COLO829 (cell line): ENCODE data around the gene ADA.
A peak's percentile ranks its signal among the peaks of the same experiment; 100 is the strongest.

Experiments used
- DNase-seq: peaks from one replicate; pipeline ENCODE4 v3.0.0; 2012; ENCODE audit warnings: low spot score

ADA gene

GRCh38 chr20:44624152-44624551, 27.3 kb downstream of the ADA start:
- no peak for DNase-seq

GRCh38 chr20:44622501-44623270, 28.8 kb downstream of the ADA start:
- no peak for DNase-seq

DNA sequence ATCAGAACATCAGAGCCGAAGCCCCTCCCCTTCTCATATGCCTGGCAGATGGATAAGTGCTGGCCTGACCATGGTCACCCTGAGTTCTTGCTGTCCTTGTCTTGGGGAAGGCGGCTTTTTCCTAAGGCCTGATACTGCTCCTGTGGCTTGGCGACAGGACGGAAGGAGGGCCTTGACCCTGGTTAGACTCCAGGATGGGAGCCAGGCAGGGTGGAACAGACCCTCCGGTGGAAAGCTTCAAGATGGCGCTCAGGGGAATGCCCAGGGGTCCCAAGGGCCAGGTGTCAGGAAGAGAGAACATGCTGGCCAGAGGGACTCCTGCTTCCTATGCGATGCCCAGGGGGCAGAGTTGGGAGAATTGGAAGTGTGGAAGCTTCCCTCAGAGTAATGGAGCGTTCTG, 29.6 kb downstream of the ADA start:
- no peak for DNase-seq

DNA sequence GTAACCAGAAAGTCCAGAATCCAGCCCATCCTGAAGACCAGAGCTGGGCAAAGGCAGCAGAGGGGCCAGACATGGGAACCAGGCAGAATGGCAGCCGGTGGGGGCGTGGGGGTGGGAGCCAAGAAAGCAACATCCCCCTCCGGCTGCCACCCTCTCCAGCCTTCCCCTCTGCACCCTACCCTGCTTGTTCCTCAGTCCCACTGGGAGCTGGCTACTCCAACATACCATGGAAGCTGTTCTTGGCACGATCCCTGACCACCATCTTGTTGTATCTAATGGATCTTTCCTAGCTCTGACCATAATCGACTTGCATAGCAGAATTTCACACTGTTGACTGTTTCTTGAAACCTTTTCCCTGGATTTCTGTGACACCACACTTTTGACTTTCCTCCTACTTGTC, 30.2 kb downstream of the ADA start:
- DNase-seq = no peak

DNA sequence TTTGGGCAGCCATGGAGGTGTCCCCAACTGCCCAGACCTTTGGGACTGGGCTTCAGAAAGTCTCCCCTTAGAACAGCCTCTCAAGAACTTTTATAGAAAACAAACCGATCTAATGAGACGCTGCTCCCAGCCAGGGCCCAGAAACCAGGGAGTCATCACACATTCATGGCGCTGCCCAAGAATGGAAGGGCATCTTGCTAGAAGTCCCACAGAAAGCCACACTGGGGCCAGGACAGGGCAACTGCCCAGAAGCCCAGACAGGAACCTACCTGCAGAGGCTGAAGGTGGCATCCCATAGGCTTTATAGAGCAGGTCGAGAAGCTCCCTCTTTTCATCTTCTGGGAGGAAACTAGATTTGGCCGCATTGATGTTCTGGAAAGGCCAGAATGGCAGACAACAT, 31.5 kb downstream of the ADA start:
- no peak for DNase-seq

DNA sequence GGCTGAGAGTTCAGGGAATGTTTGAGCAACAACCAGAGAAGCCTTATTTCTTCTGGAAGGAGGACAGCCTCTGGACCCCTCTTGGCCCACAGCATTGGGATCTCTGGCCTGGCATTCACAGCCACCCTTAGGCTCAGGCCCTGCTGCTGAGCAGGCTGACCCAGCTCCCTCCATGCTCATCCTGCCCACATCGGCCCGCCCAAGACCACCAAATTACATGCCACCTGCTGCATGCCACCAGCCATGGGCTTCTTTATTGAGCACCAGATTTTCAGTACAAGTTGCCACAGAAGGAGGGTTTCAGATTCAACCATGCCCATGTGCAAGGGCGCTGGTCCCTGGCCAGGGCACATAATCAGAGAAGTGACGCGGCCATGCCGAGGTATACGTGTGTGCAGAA, 32.2 kb downstream of the ADA start:
- DNase-seq = no peak

DNA sequence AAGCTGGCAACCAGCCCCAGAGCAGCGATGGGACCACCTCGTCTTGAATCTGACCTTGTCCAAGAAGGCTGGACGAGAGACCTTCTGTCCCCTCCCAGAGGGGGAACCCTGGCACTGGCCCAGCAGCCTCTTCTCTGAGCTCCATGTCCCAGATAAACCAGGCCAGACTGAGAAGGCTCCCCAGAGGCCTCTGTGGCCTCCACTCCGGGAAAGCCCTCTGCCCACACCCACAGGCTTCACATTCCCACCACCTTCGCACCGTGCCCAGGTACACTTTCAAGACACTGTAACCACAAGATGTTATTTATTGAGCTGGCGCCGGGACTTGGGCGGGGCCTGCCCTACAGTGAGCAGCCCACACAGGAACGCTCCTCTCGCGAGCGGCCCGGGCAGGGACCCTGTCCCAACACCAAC, 33.2 kb downstream of the ADA start:
- DNase-seq = no peak

DNA sequence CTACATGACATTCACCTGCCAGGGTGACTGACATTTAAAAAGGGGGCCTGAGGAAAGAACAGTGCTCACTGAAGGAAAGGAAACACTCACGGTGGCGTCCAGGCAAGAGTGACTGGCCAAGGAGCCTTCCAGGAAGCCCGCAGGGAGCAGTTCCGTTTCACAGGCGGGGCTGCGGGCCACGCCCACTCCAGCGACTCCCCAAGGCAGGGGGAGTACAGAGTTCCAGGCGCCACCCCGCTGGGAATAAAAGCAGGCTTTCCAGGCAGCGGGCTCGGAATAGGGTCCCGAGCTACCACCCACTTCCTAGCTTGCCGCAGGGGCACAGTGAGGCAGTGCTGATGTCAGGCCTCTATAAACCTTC, 34.9 kb downstream of the ADA start:
- no peak for DNase-seq

- no peak for DNase-seq
Observed at GRCh38 chr20:44615876-44616603, 35.5 kb downstream of the ADA start.

- DNase-seq = no peak
Observed at GRCh38 chr20:44615169-44615791, 36.2 kb downstream of the ADA start.

GRCh38 chr20:44614525-44614924, 37.0 kb downstream of the ADA start:
- no peak for DNase-seq

GRCh38 chr20:44613575-44613974, 37.9 kb downstream of the ADA start:
- DNase-seq = no peak

DNA sequence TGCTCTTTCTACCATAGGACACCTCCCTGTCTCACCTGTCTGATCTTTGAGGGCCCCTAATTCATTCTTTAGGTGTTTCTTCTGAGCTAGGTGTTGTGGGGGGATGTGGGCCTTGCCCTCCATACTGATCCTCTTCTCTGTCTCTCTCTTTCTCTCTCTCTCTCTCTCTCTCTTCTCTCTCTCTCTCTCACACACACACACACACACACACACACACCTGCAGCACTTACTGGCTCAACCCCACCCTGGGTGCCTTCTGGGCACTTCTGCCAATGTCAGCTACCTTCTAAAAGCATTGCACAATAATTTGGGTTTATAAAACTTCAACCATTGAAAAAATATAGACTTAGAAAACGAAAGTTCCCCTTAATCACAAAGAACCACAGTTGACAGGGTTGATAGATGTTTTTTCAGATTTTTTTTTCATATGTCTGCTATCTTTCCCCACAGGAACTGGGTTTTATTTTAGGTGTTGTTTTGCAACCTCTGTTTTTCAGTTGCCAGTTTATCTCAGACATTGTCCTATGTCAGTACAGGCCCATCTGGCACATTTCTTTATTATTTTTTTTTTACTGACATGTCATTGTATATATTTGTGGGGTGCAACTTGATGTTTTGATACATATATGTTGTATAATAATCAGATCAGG, 41.1 kb downstream of the ADA start:
- DNase-seq = no peak

- DNase-seq = peak; percentile 90
Observed at GRCh38 chr20:44609516-44610312, 41.8 kb downstream of the ADA start.

- no peak for DNase-seq
Observed at GRCh38 chr20:44609006-44609515, 42.4 kb downstream of the ADA start.

GRCh38 chr20:44606725-44607441, 44.6 kb downstream of the ADA start:
- DNase-seq = no peak

DNA sequence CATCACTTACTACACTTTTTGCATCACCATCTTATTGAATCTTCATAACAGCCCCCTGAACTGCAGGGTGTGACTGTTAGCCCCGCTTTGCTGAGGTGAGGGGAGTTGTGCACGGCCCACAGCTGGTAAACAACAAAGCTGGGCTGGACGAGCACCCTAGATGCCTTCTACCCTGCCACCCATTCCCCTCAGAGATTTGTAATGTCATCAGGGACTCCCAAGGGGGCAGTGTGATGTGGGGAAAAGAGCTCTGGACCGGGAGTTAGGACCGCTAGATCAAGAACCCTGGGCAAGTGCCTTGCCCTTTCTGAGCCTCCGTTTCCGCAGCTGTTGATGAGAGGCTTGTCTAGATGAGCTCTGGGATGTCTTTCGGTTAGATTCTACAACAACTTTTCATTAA, 48.2 kb downstream of the ADA start:
- no peak for DNase-seq

DNA sequence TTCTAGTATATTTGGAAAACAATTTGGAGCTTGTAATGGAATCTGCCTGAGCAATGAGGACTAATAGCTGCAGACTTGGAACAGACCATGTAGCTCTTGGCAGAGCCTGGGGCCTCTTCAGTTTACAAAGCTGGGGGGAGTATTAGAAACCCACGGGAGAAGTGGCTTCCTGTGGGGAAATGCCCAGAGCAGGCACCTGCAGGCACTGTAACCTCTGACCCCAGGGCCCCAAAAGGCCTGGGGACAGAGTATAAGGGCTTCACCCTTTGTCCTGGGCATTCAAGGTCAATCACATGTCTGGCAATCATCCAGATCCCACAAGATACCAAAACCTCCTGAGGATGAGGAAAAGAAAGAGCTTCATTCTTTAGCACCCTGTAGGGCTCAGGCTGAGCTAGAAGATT, 49.7 kb downstream of the ADA start:
- peak; percentile 97 for DNase-seq

- peak; percentile 27 for DNase-seq
Observed at GRCh38 chr20:44601236-44601671, 50.2 kb downstream of the ADA start.

DNA sequence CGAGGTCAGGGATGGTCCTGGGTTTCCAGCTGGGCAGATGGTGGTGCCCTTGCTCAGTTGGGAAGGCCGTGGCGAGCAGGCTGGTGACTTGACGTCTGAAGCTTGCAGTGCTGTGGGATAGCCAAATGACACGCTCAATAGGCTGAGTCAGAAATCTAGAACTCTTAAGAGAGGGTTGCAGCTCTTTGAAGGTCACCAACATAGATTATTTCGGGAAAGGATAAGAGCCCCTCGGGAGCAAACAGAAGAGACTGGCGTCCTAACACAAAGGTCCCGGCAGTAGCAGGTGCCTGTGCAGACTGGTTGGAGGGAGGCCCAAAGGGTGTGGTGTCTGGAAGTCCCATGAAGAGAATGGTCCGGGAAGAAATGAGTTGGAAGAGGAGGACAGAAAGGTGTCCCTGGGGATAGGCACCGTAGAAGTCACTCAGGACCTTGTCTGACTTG, 50.7 kb downstream of the ADA start:
- DNase-seq = no peak

- no peak for DNase-seq
Observed at GRCh38 chr20:44600301-44600700, 51.2 kb downstream of the ADA start.
